Stimulated activated CD8-positive, alpha-beta memory T cell treated with anti-CD3 and anti-CD28 coated beads, Interleukin-15, amount 100 ng/mL, for 1 hour (primary cell): ENCODE results near the gene FTO.

Experiments
- DNase-seq: peaks from one replicate; pipeline ENCODE4 v3.0.0-alpha.2; 2020; ENCODE audit warnings: low read depth

FTO gene

DNA sequence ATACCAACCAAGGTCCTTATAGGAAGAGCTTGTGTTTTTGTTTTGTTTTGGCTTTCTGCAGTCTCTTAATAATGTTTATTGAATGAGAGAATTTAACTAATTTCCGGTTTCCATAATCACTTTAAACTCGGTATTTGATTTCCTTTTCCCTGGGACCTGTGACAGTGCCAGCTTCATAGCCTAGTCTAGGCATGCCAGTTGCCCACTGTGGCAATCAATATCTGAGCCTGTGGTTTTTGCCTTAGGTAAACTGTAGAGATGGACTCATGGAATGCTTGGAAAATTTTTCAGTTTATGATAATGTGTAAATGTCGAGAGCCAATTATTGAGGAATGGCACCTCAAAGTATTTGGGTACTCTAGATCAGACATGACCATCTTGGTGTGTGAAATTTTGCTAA is 78.2 kb downstream of the FTO start:
- no peak for DNase-seq

- no peak for DNase-seq
These were observed 80.3 kb downstream of the FTO start for GRCh38 chr16:53784291-53784690.

DNA sequence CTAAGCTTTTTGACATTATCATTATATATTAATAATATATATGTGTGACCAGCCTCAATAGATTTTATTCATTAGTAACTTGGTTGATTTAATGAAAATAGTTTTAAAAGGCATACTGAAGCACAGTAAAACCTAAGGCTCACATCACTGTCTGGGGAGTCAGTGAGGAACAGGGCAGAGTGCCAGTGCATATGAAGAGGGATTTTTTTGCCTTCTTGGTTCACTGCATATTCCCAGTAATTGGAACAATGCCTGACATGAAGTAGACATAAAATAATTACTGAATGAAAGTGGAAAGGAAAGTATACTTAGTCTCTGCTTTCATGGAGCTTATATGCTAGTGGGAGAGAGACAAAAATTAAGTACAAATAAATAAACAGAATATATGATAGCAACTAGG is 81.1 kb downstream of the FTO start:
- DNase-seq, result no peak

GRCh38 chr16:53785916-53786315 is 82.0 kb downstream of the FTO start:
- DNase-seq, result no peak

GRCh38 chr16:53787423-53787822 is 83.5 kb downstream of the FTO start:
- no peak for DNase-seq

- DNase-seq, result no peak
These were observed 85.2 kb downstream of the FTO start for GRCh38 chr16:53789137-53789536.

DNA sequence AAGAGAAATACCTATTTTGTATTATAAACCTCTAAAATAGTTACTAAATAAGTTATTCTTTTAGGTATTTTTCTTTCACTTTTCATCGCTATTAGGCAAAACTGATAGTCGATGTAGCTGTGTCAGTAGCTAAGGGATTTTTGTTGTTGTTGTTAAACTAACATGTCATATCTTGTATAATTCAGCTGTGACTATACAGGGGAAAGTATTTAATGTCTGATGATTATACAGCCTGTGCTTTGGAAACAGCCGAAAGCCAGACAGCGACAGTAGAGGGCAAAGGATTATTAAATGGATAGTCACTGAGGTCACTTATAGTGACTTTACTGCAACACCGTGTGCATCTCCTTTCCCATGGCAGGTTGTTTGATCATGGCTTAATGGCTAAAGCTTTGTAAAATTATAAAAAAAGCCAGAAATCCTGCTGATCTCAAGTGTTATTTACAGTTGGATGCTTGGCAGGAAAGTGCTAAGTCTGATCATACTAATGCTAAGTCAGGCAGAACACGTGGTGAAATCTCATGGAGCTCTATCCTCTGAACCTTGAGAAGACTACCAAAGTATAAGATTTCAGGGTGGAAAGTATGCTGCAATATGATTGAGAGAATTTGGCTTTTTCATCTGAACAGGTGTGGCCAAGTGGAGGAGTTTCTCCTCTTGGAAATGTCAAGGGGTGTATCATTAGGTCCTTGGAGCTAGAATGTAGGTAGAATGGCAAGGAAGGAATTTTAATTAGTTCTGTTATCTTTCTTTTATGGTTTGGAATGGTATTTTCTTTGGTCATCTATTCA is 88.4 kb downstream of the FTO start:
- DNase-seq, result no peak

- DNase-seq, result no peak
These were observed 99.5 kb downstream of the FTO start for GRCh38 chr16:53803451-53803850.

DNA sequence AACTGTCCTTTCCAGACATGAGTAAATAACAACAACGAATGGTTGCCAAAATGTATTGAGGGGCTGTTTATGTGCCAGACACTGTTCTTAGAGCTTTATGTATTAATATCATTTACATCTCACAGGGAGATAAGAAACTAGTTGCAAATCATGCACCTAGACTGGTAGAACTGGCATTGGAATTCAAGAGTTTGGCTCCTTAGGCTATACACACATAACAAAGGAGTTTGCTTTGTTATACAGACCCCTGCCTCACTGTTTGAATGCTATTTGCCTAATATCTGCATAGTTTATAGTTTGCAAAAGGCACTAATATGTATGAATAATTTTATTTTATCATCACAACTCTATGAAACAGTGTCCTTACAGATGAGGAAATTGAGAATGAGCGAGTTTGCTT is 100.0 kb downstream of the FTO start:
- DNase-seq, result no peak

DNA sequence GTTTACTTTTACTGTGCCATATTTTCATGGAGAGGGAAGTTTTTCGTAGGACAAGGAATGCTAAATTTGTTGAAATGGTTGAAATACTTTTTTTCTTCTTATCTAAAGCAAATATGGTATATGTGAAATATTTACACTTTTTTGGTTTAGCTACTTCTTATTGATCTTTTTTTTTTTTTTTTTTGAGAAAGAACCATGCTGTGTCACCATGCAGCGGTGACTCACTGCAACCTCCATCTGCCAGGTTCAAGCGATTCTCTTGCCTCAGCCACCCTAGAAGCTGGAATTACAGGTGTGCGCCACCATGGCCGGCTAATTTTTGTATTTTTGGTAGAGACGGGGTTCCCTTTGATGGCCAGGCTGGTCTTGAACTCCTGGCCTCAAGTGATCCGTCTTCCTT is 100.5 kb downstream of the FTO start:
- no peak for DNase-seq

GRCh38 chr16:53805113-53805512 is 101.2 kb downstream of the FTO start:
- no peak for DNase-seq

GRCh38 chr16:53805752-53806151 is 101.8 kb downstream of the FTO start:
- DNase-seq, result no peak

DNA sequence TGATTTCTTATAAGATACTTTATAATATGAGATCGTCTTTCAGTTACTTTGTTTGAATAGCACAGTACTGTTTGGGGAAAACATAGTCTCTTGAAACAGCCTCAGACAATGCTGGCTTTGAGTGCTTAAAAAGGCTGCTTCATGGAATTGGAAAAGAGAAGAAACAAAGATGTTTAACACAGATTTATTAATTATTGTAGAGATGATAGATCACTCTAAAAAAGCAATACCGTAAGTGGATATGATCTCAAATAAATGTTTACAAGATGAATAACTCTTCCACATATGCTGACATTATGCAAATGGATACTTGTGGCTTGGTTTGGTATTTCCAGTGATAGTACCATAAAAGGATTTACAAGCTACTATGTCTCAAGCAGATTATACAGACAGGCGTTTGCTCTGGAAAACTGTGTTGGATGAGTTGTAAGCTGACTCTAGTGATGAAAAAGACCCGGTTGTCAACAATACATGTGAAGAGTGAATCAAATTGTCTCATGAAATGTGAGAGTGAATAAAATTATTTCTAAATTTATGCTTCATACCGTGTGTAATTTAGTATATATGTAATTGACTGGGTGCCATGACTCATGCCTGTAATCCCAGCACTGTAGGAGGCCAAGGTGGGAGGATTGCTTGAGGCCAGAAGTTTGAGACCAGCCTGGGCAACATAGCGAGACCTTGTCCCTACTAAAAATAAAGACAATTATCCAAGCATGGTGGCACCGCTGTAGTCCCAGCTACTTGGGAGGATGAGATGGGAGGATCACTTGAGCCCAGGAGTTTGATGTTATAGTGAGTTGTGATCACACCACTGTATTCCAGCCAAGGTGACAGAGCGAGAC is 105.4 kb downstream of the FTO start:
- no peak for DNase-seq

DNA sequence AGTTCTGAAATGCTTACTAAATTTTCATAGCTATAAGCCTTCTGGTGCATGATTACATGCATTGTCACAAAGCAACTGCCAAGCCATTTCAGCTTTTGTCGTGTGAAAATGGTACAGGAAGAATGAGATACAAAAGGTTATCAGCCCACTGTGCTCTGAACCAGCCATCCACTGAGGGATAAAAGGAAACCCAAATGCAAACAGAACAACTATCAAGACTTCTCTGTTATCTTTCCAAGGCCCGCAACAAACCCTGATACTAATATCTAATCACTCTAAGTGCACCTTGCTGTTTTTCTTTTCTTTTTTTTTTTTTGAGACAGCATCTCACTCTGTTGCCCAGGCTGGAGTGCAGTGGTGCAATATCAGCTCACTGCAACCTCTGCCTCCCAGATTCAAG is 109.0 kb downstream of the FTO start:
- no peak for DNase-seq

DNA sequence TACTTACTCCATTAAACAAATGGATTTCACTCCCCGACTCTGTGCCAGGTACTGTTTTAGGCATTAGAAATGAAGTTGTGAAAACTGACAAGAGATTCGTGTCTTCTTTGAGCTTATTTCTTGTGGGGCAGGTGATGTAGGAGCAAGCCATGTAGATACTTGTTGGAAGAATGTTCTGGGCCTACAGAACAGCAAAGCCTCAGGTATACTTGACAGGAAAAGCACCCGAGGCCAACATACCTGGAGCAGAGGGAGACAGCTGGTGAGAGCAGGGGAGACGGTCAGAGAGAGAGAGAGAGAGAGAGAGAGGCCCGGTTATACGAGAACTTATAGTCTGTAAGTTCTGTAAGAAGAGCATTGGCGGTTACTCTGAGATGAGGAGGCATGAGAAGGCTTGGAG is 110.8 kb downstream of the FTO start:
- DNase-seq, result no peak

GRCh38 chr16:53816211-53816836 is 112.4 kb downstream of the FTO start:
- DNase-seq, result no peak

- DNase-seq, result no peak
These were observed 113.3 kb downstream of the FTO start for GRCh38 chr16:53817117-53817755.

DNA sequence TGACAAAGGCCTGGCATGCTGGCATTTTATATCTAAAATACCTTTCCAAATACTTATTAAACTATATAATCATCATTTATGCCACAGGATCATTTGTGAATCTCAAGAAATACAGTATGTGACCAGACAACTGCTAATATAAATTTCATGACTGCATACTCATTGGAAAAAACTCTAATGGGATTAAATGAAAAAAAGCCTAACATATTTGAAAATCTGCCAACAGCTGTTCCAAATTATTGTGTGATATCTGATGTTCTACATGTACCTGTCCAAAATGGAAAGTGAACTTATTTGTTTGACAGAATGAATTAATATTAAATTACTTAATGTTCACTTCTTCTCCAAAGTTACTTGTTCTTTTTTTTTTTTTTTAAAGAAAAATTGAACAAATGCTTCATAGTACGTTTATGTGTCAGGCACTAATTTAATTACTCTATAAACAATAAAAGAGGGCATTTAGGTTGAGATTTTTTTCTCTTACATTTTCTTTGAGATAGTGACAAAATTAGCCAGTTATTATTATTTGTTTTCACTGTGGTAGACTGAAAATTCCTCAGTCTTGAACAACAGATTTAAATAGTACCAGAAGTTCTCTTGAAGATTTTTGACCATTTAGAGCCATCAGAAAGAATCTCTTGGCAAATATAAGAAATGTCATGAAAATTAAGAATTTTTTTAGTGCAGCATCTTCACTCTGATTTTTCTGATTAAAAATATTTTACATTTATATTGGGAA is 114.0 kb downstream of the FTO start:
- DNase-seq, result no peak

DNA sequence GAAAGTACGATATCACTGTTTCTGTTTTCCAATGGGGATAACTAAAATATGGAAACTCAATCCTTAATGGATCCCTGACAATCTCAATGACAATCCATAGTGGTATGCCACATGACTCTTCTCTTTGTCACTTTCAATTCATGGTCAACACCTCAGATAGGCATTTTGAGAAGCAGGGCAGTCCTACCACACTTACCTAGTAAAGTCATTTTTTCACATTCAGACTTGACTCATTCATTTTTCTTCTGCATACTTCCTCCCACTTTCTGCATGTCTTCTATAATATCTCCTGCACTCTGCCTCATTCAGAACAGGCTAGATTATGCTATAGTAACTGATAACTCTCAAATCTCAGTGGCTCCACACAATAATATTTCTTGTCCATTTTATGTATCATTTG is 117.5 kb downstream of the FTO start:
- DNase-seq, result no peak

DNA sequence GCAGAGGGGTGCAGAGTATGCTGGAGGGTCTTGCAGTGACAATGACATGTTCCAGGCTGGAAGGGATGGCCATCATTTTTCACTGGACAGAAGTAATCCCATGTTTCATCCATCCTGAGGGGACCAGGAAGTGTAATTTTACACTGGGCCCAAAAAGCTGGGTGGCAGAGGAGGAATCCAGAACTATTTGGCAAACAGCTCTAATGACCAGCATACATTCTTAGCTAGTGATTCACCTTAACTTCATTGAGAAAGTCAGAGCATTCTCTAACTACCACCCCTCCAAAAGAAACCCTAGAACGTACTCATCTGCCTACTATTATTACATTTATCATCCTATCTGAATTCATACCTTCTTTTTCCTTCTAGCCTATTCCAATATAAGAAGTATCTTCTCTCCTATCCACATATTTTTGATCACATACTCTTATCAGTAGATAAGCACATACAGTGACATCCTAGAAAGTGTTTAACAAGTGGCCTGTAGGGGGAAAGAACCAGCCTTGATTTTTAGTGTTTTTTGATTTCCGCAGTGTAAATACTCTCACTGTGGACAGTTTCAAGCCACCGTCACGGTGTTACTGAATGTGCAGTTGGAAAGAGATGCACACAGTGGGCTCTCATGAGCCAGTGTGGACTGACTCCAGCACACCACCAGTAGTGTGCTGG is 118.1 kb downstream of the FTO start:
- no peak for DNase-seq

DNA sequence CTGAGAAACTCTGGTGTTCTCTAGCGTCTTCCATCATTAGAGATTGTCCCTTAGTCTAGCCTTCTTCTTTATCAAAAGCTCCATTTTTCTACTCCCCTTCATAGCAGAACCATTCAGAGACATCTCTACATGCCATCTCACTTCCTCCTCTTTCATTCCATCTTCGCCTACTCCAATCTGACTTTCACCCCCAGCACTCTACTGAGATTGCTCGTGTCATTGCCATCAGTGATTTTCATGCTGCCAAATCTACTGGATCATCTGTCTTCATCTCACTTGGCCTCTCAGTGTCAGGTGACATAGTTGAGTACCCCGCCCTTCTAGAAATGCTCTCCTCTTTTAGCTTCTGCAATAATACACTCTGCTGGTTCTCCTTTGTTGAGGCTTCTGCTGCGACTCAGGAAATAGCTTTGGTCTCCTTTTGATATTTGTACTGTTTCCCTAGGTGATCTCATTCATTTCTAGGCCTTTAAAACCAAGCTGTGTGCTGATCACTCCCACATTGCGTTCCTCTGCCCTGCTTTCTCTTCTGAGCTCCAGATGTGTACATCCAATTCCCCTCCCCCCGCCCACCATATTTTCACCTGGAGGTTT is 119.1 kb downstream of the FTO start:
- no peak for DNase-seq
